ENCODE results near the gene SUFU.
A peak's percentile ranks its signal among the peaks of the same experiment; 100 is the strongest.

SUFU gene

GRCh38 chr10:102635377-102635776, 131.6 kb downstream of the SUFU start:
- TF ChIP-seq CTCF (IDR thresholded peaks at IDR 0.05; ENCODE audit: low read depth, low read length) = no peak
- H3K4me3 ChIP-seq (replicated peaks in 1 of 2; ENCODE audit: low read depth in 2 of 2, low read length in 2 of 2) = no peak overlapping the region
- DNase-seq (ENCODE audit: low read depth in 2 of 2) = no peak

GRCh38 chr10:102639537-102639936, 135.8 kb downstream of the SUFU start:
- no peak overlapping the region for H3K4me3 ChIP-seq (replicated peaks in 1 of 2; ENCODE audit: low read depth in 2 of 2, low read length in 2 of 2)
- no peak for DNase-seq (ENCODE audit: low read depth in 2 of 2)
- no peak for TF ChIP-seq CTCF (IDR thresholded peaks at IDR 0.05; ENCODE audit: low read depth, low read length)

- TF ChIP-seq CTCF (IDR thresholded peaks at IDR 0.05; ENCODE audit: low read depth, low read length) = no peak
- no peak for DNase-seq (ENCODE audit: low read depth in 2 of 2)
- peak overlapping the region in 1 of 2 donors; percentile 65 for H3K4me3 ChIP-seq (replicated peaks in 1 of 2; ENCODE audit: low read depth in 2 of 2, low read length in 2 of 2)
Measured at GRCh38 chr10:102641402-102641801, 137.6 kb downstream of the SUFU start.

- DNase-seq (ENCODE audit: low read depth in 2 of 2) = peak; percentile 97 to 99
- H3K4me3 ChIP-seq (replicated peaks in 1 of 2; ENCODE audit: low read depth in 2 of 2, low read length in 2 of 2) = peak overlapping the region; percentile 64 to 93
Measured at GRCh38 chr10:102641880-102642735, 138.3 kb downstream of the SUFU start.

GRCh38 chr10:102642736-102643335, 139.1 kb downstream of the SUFU start:
- TF ChIP-seq CTCF (IDR thresholded peaks at IDR 0.05; ENCODE audit: low read depth, low read length) = no peak
- peak overlapping the region; percentile 64 to 93 for H3K4me3 ChIP-seq (replicated peaks in 1 of 2; ENCODE audit: low read depth in 2 of 2, low read length in 2 of 2)
- peak; percentile 71 to 89 for DNase-seq (ENCODE audit: low read depth in 2 of 2)

More at GRCh38 chr10:102641880-102642735, 138.3 kb downstream of the SUFU start:
- no peak for TF ChIP-seq CTCF (IDR thresholded peaks at IDR 0.05; ENCODE audit: low read depth, low read length)

GRCh38 chr10:102643336-102644065, 139.7 kb downstream of the SUFU start:
- no peak for TF ChIP-seq CTCF (IDR thresholded peaks at IDR 0.05; ENCODE audit: low read depth, low read length)
- peak; percentile 78 to 88 for DNase-seq (ENCODE audit: low read depth in 2 of 2)
- H3K4me3 ChIP-seq (replicated peaks in 1 of 2; ENCODE audit: low read depth in 2 of 2, low read length in 2 of 2) = peak overlapping the region; percentile 93 to 95
